HL-60 (cell line): ENCODE data around the gene ARID1B.

Experiments used
- CTCF ChIP-seq: IDR thresholded peaks from one replicate; pipeline ENCODE4 v1.5.1; 2011; ENCODE audit warnings: low read length, control low read depth, inconsistent platforms; ENCODE audit not compliant: insufficient read depth
- SPI1 ChIP-seq: IDR thresholded peaks from 2 replicates; pipeline ENCODE4 v1.6.1; 2012; ENCODE audit warnings: low read depth, mild to moderate bottlenecking, borderline replicate concordance

DNA sequence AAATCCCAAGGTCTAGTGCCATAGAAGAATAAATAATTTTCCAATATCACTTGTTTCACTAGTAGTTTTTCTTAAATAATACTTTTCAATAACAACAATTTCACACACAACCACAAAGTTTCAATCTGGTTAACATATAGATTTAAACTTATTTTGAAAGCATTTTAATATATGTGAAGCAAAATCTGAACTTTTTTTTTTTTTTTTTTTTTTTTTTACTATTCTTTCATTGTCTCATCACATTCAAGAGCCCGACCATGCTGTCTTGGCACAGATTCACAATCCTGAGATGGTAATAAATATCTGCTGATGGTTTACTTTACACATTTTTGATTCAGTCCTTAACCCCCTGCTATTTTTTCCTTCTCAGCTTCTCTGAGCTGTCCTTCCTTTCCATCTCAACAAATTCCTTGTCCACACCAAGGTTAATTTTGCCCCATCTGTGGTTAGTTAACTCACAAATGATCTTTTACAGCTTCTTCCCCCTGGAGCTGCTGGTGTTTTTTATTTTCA lies 283.3 kb downstream of the ARID1B start:
- TF ChIP-seq CTCF (no peak), SPI1 (no peak)
